HG02610 (cell line): ENCODE data around the gene C14orf93.
A peak's percentile ranks its signal among the peaks of the same experiment; 100 is the strongest.

ENCODE experiments used
- ATAC-seq: cut with Tn5 transposase; IDR thresholded peaks from one replicate; pipeline ENCODE4 v1.9.1; 2021; ENCODE audit warnings: mild to moderate bottlenecking, moderate library complexity; ENCODE audit not compliant: unreplicated experiment

C14orf93 gene

GRCh38 chr14:23047034-23047634 is 37.2 kb upstream of the C14orf93 start:
- no peak for ATAC-seq

DNA sequence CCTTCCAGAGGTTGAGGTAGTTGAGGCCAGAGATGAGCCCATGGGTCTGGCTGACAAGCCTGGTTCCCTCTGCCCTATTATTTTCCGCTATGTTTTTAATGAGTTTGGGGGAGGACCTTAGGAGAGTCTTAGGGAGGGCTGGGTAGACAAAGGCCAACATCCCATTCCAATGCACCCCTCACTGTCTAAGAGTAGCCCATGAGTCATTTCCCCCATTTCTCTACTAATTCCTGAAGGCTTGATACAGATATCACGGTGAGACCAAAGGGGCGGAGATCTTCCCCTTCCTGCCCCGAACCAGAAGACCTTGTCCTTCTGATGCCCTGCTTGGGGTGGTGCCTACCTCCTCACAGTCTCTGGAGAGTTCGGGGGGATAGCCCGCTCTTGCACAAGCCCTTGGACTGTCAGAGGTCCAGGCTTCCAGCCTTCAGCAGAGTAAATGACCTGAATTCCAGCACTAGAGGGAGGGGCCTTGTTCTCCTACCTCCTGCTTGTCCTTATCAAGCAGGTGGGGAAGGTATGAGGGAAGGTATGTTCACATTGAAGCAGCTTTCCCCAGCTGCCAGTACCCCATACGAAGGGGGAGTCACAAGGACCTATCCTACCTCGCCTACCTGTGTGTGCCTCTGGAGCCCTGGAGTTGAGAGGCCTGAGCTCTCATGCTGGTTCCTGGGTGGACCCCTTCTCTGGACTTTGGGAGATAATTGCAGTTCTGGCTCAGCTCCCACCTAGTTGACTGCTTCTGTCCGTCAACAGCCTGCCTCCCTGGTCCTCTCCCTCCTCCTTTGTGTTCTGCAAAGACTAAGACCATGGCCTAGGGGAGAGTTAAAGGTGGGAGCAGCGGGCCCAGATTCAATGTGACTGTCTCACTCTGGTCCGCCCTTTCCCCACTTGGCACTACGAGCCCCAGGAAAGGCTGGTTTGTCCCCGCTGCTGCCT is 35.7 kb upstream of the C14orf93 start:
- no peak for ATAC-seq

GRCh38 chr14:23044840-23045239 is 34.9 kb upstream of the C14orf93 start:
- ATAC-seq = no peak

DNA sequence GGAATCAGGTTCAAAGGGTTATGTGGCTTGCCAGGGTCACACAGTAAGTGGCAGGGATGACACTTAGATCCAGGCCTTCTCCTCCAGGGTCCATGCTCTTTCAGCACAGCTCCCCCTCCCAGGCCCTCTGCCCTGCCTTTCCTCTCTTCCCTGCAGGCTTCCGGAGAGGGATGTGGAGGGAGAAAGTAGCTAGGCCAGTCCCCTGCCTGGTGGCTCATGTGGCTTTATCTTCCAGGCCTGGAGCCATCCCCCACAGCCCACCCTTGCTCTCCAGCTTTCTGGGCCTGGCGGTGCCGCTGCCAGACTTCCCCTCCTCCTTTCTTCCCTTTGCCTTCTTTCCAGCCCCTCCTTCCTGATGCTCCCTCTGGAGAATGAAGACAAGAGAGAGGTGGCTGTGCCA is 33.8 kb upstream of the C14orf93 start:
- no peak for ATAC-seq

- ATAC-seq = no peak
These were observed 33.2 kb upstream of the C14orf93 start for GRCh38 chr14:23043145-23043544.

- ATAC-seq = no peak
These were observed 32.4 kb upstream of the C14orf93 start, which contains the start of gene PSMB11 for GRCh38 chr14:23042162-23042965. TSS of gene PSMB11 (plus strand) at chr14:23042212. CDS start at chr14:23042226, 14 bp downstream.

DNA sequence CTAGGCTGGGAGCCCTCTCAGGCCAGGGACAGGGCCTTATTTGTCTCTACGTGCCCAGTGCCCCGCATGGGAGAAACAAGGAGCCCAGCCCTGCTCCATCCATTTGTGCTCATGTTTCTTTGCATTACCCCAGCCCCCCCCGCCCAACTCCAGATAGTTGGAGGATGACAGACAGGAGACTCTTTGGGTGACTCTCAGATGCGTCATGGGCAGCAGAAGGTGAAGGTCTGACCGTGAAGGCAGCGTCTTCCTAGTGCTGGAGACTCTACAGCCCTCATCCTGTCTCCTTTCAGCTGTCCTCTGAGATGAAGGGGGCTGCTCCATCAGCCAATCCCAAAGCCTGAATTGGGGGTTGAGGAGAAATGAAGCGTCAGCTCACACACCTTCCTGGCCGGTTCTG is 31.8 kb upstream of the C14orf93 start:
- ATAC-seq = no peak

- no peak for ATAC-seq
These were observed 30.2 kb upstream of the C14orf93 start for GRCh38 chr14:23040100-23040499.

GRCh38 chr14:23035303-23036144 is 25.6 kb upstream of the C14orf93 start:
- ATAC-seq = no peak

- peak; percentile 89 for ATAC-seq
These were observed 24.8 kb upstream of the C14orf93 start, which contains the start of gene PSMB5 for GRCh38 chr14:23034498-23035302. TSS of gene PSMB5 (minus strand) at chr14:23034900. CDS start at chr14:23034881, 19 bp downstream.

GRCh38 chr14:23033801-23034497 is 24.0 kb upstream of the C14orf93 start:
- peak; percentile 6 for ATAC-seq

DNA sequence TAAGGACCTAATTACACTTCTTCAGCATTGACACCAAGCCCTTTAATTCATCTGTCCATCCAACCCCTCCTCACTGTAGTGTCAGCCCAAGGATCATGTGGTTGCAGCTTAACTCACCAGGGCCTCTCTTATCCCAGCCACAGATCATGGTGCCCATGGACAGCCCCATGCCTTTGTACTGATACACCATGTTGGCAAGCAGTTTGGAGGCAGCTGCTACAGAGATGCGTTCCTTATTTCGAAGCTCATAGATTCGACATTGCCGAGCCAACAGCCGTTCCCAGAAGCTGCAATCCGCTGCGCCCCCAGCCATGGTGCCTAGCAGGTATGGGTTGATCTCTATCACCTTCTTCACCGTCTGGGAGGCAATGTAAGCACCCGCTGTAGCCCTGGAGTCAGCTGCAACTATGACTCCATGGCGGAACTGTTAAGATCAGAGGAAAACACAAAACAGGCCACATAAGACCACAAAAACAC is 23.3 kb upstream of the C14orf93 start:
- no peak for ATAC-seq

DNA sequence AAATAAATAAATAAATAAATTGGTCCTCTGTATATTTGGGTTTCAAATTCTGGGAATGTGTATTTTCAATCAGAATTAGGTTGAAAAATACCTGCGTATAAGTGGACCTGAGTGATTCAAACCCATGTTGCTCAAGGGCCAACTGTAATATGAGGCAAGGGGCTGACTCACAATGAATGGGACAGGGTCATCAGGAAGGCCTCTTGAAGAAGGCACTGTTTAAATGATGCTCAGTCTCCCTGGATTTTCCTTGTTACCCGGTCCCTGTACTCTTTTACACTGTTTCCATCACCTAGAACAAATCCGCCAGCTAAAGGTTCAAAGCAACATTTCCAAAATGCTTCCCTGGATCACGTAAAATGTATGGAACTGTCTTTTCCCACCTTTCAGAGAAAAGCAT is 21.0 kb upstream of the C14orf93 start:
- no peak for ATAC-seq

DNA sequence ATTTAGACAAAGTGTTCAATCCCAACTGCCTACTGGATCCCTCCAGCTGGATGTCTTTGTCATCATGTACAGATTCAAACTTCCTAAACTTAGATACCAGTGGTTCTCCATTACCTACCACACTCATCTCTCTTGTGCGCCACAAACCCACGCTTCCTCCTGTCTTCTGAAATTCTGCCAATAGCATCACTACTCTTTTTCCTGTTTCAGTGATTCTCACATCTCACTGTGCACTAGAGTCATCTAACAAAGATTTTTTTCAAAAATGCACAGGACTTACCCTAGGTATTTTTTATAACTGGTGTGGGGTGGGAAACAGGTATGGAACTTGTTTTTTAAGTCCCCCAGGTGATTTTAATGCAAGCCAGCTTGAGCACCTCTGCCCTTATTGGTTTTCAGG is 18.9 kb upstream of the C14orf93 start:
- no peak for ATAC-seq

GRCh38 chr14:23025151-23025814 is 15.3 kb upstream of the C14orf93 start:
- ATAC-seq = no peak

- no peak for ATAC-seq
These were observed 14.7 kb upstream of the C14orf93 start for GRCh38 chr14:23024612-23025075.

DNA sequence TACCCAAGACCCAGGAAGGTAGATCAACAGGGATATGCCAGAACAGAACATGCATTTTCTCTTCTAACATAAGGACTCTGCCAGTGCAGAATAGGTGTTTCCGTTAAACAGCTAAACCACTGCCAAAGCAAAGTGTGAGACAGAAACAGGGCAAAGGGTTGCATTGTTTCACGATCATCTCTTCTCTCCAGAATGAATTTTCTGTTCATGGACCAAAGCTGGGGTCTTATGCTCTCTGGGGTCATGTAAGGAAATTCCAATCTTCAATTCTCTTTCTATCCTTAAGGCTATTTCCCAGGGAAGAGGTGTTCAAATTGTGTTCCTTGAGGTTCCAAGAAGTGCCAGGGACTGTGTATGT is 13.8 kb upstream of the C14orf93 start:
- no peak for ATAC-seq
